Measurements from ENCODE around the gene DAPK2. TPM values are rescaled to one million over a fixed set of nuclear protein-coding genes. Genes with fewer than 3 reads are reported as not detected.

The DAPK2 gene
- total RNA-seq, 1 donor from 2014 or later, result 1.6 TPM

DNA sequence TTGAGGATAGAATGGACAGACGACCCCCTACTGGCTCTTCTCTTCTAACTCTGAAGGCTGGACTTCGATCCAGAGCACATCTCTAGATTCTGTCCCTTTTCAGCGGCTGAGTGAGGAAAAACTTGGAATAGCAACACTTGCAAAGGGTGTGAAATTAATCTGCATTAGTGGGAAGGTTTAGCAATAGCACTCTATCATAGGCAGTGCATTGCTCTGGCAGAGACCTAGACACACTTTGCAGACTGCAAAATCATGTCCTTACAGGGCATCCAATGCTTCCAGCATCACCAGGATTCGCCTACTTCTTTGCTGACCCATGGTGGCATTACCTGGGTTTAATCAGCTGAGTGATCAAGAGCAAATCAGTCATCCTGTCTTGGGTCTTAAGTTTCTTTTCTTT, 43.1 kb downstream of the DAPK2 start:
- no peak for DNase-seq (ENCODE audit: low spot score)
- Mint-ChIP-seq H3K9me3 (ENCODE audit: low read depth) (no peaks in the 10 kb centered on the region), H3K36me3 (ENCODE audit: low read depth) (no peaks in the 10 kb centered on the region), H3K4me1 (ENCODE audit: low read depth) (peaks cover 10% of the 10 kb centered on the region), H3K27me3 (ENCODE audit: low read depth) (peaks cover 3% of the 10 kb centered on the region), H3K4me3 (ENCODE audit: unreplicated experiment) (no peak overlapping the region), H3K27ac (ENCODE audit: unreplicated experiment) (no peak overlapping the region)
- TF ChIP-seq, protein P1, sequence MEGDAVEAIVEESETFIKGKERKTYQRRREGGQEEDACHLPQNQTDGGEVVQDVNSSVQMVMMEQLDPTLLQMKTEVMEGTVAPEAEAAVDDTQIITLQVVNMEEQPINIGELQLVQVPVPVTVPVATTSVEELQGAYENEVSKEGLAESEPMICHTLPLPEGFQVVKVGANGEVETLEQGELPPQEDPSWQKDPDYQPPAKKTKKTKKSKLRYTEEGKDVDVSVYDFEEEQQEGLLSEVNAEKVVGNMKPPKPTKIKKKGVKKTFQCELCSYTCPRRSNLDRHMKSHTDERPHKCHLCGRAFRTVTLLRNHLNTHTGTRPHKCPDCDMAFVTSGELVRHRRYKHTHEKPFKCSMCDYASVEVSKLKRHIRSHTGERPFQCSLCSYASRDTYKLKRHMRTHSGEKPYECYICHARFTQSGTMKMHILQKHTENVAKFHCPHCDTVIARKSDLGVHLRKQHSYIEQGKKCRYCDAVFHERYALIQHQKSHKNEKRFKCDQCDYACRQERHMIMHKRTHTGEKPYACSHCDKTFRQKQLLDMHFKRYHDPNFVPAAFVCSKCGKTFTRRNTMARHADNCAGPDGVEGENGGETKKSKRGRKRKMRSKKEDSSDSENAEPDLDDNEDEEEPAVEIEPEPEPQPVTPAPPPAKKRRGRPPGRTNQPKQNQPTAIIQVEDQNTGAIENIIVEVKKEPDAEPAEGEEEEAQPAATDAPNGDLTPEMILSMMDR (IDR thresholded peaks at IDR 0.05), result no peak

DNA sequence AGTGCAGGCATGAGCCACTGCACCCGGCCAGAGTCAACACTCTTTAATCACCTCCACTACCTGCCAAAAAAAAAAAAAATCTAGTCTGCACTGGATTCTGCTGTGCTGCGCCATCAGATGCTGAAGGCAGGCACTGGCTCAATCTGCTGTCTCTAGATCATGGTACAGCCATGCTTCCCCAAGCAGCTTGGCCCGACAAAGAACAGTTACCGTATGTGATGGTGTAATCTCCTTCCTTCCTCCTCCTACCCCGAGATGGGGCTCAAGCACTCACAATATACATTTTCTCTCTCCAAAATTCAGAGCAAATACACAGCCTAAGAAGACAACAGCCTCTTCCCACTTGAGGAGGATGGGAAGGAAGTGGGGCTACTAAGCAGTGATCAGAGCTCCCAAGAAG, 45.1 kb downstream of the DAPK2 start:
- Mint-ChIP-seq H3K9me3 (ENCODE audit: low read depth) (no peaks in the 10 kb centered on the region), H3K27ac (ENCODE audit: unreplicated experiment) (no peak overlapping the region), H3K36me3 (ENCODE audit: low read depth) (no peaks in the 10 kb centered on the region), H3K4me1 (ENCODE audit: low read depth) (peaks cover 10% of the 10 kb centered on the region), H3K4me3 (ENCODE audit: unreplicated experiment) (no peak overlapping the region), H3K27me3 (ENCODE audit: low read depth) (no peaks in the 10 kb centered on the region)
- no peak for DNase-seq (ENCODE audit: low spot score)
- TF ChIP-seq, protein P1 (IDR thresholded peaks at IDR 0.05), result no peak

DNA sequence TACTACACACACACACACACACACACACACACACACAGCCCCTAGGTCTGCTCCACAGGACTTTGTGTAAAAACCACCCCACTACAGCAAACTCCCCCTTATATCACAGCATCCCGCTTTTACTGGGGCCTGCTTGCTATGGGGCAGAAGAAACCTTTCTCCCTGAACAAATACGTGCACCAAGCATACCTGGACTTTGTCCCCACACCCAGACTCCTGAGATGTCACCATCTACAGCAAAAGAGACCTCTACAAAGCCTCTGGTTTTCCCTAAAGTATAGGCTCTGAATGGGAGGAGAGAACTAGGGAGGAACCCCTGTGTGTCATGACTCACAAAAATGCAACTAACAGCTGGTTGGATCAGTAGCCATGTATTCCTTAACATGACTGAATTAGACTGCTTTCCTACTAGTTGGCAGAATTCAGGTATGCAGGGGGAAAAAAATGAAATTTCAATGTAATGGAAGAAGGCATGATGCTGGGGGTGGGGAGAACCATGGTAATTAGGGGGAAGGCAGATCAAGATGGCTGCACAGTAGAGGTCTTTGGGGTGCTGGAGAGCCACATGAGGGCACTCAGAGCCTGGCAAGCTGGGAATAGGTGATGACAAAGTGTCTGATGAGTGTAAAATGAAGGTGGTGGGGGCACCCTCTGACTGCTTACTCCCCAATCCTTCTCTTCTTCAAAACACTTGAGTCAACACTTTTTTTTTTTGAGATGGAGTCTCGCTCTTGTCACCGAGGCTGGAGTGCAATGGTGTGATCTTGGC, 45.9 kb downstream of the DAPK2 start:
- no peak for DNase-seq (ENCODE audit: low spot score)
- no peaks in the 10 kb centered on the region for H3K9me3 Mint-ChIP-seq (ENCODE audit: low read depth)
- no peaks in the 10 kb centered on the region for H3K36me3 Mint-ChIP-seq (ENCODE audit: low read depth)
- H3K4me3 Mint-ChIP-seq (ENCODE audit: unreplicated experiment), result no peak overlapping the region
- peaks cover 10% of the 10 kb centered on the region for H3K4me1 Mint-ChIP-seq (ENCODE audit: low read depth)
- H3K27ac Mint-ChIP-seq (ENCODE audit: unreplicated experiment), result no peak overlapping the region
- H3K27me3 Mint-ChIP-seq (ENCODE audit: low read depth), result no peaks in the 10 kb centered on the region
- TF ChIP-seq, protein P1 (IDR thresholded peaks at IDR 0.05), result no peak

DNA sequence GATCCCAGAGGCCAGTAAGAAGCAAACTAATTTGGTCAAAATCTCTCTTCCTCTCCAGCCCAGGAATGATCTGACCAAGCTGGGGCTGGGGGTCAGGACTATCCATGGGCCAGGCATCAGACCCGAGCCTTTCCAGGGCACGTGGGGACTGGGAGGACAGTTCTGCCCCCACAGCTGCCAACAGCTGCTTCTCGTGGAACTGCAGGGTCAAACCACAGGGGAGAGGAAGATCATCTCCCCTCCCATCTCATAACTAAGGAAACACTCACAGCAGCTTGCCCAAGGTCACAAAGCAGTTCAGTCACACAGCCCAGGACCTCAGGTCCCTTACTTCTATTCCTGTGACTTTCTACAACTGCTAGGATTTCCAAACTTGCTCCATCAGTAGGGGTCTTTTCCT, 47.1 kb downstream of the DAPK2 start:
- Mint-ChIP-seq H3K4me1 (ENCODE audit: low read depth) (peaks cover 10% of the 10 kb centered on the region), H3K36me3 (ENCODE audit: low read depth) (no peaks in the 10 kb centered on the region), H3K27me3 (ENCODE audit: low read depth) (no peaks in the 10 kb centered on the region), H3K9me3 (ENCODE audit: low read depth) (no peaks in the 10 kb centered on the region), H3K4me3 (ENCODE audit: unreplicated experiment) (no peak overlapping the region), H3K27ac (ENCODE audit: unreplicated experiment) (no peak overlapping the region)
- DNase-seq (ENCODE audit: low spot score), result no peak
- TF ChIP-seq, protein P1 (IDR thresholded peaks at IDR 0.05), result no peak

DNA sequence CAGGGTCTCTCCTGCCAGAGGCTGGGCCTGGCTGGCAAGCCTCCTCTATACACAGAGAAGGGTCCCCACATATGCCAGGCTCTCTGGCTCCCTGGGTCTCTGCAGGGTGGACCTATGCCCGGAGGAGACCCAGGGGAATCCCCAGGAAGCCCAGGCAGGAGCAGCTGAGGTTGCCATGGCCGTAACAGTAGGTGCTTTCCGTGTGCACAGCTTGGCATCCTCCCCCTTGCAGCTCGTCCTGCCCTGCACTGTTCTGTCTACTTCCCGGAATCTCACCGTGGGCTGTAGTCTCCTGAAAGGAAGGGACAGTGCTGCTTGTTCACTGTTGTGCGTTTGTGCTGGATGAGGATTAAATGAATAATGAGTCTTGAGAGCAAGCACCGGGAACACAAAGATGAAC, 47.8 kb downstream of the DAPK2 start:
- H3K36me3 Mint-ChIP-seq (ENCODE audit: low read depth), result no peaks in the 10 kb centered on the region
- TF ChIP-seq, protein P1 (IDR thresholded peaks at IDR 0.05), result no peak
- H3K27me3 Mint-ChIP-seq (ENCODE audit: low read depth), result no peaks in the 10 kb centered on the region
- H3K4me1 Mint-ChIP-seq (ENCODE audit: low read depth), result peaks cover 10% of the 10 kb centered on the region
- no peaks in the 10 kb centered on the region for H3K9me3 Mint-ChIP-seq (ENCODE audit: low read depth)
- no peak for DNase-seq (ENCODE audit: low spot score)
- no peak overlapping the region for H3K4me3 Mint-ChIP-seq (ENCODE audit: unreplicated experiment)
- no peak overlapping the region for H3K27ac Mint-ChIP-seq (ENCODE audit: unreplicated experiment)

Data from chondrocyte (in vitro differentiated cells).